Stomach (tissue), 9 donors: ENCODE data around the gene RFT1. TPM values are rescaled to one million over a fixed set of nuclear protein-coding genes. Genes with fewer than 3 reads are reported as not detected.

ENCODE experiments used
- DNase-seq, 2 donors: peaks; one replicate each; pipeline versions ENCODE4 v3.0.0 to v3.0.0-alpha.2; 2013 to 2019
- H3K27ac ChIP-seq, 5 donors: fragments of 200-600 bp in 4 of 5; sonication (generic) in 4 of 5; one replicate each; pipeline ENCODE4 v1.5.1; 2013 to 2019; ENCODE audit warnings: mild to moderate bottlenecking in 1 of 5, moderate library complexity in 1 of 5
- H3K27me3 ChIP-seq, 3 donors: fragments of 200-600 bp; sonication (generic); one replicate each; pipeline ENCODE4 v1.5.1; 2017 to 2019; ENCODE audit warnings: mixed run types in 1 of 3
- H3K36me3 ChIP-seq, 4 donors: fragments of 200-600 bp; sonication (generic); 1 replicate in 3 of 4; 2 replicates in 1 of 4; pipeline ENCODE4 v1.5.1; 2016 to 2019
- H3K4me1 ChIP-seq, 4 donors: fragments of 200-600 bp; sonication (generic); one replicate each; pipeline ENCODE4 v1.5.1; 2016 to 2019
- H3K4me3 ChIP-seq, 4 donors: fragments of 200-600 bp; sonication (generic) in 3 of 4; one replicate each; pipeline ENCODE4 v1.5.1; 2016 to 2019; ENCODE audit warnings: mild to moderate bottlenecking in 1 of 4
- H3K9me3 ChIP-seq, 4 donors: fragments of 200-600 bp; sonication (generic); one replicate each; pipeline ENCODE4 v1.5.1; 2016 to 2019
- CTCF ChIP-seq, 7 experiments: fragments of 450-650 bp in 4 of 7; fragments of 200-600 bp in 3 of 7; sonication (generic) in 3 of 7; IDR thresholded peaks; one replicate each; pipeline ENCODE4 v1.5.1; 2016 to 2019; ENCODE audit warnings: antibody characterized with exemption in 7 of 7, control low read depth in 2 of 7, mild to moderate bottlenecking in 1 of 7
- EP300 ChIP-seq: sonication (generic); formaldehyde crosslinking; IDR thresholded peaks from one replicate; pipeline ENCODE4 v1.6.1; 2017; ENCODE audit warnings: antibody characterized with exemption
- POLR2A ChIP-seq, 4 donors: fragments of 450-650 bp; IDR thresholded peaks; one replicate each; pipeline ENCODE4 v1.6.1; 2016; ENCODE audit warnings: antibody characterized with exemption in 4 of 4, control low read depth in 2 of 4, mild to moderate bottlenecking in 1 of 4, moderate library complexity in 1 of 4
- POLR2AphosphoS5 ChIP-seq, 3 donors: sonication (generic); formaldehyde crosslinking; IDR thresholded peaks; one replicate each; pipeline ENCODE4 v1.6.1; 2016; ENCODE audit warnings: antibody characterized with exemption in 3 of 3
- WGBS, 5 donors: extraction: QIAGEN DNeasy Blood & Tissue Kit in 3 of 5; methylation state at CpG; one replicate each; pipeline versions ENCODE4 v1.1.5 to v1.1.7; 2013 to 2018; 5-methylcytosine and 5-hydroxymethylcytosine counted together
- intact Hi-C: fragments of 100-400 bp; cut with DNase I; formaldehyde crosslinking; loops from one replicate; pipeline ENCODE4 v1.15.1; 2023; ENCODE audit warnings: low total_unique reads
- polyA plus RNA-seq, 3 donors: library from polyadenylated mRNA; stranded (reverse); fragments of 200-250 nt; gene quantifications; one replicate each; pipeline ENCODE4 v1.2.3, GENCODE V29; 2013
- total RNA-seq, 5 donors: library from RNA; depleted of rRNA; stranded (reverse); fragments of >200 nt; gene quantifications; one replicate each; pipeline versions ENCODE4 v1.1.0 to v1.2.3, GENCODE V29; 2014 to 2016
- donor health status: healthy with polysubstance abuse.
- donor health status: Bipolar disorder and iron deficiency.
- donor health status: healthy.

RFT1 gene
- total and polyA plus RNA-seq, 8 donors = 3.3 to 16.8 (median 7.6) TPM; not detected in 1

GRCh38 chr3:53114011-53114400, 16.2 kb downstream of the RFT1 start:
- Histone ChIP-seq H3K9me3 (no peaks in the 10 kb centered on the region), H3K4me1 (peaks cover 6 to 61% (median 28%) of the 10 kb centered on the region in 4 donors), H3K27ac (peak overlapping the region in 4 of 5 donors; percentile 35 to 75 (median 52)), H3K36me3 (peaks cover 32 to 70% (median 68%) of the 10 kb centered on the region in 4 donors), H3K27me3 (no peaks in the 10 kb centered on the region), H3K4me3 (no peak overlapping the region)
- intact Hi-C loops = no loop called here
- 7 to 11% (median 9%) methylated on average over 5 of the region's 5 CpGs for WGBS, 5 donors
- peak; percentile 86 to 94 for DNase-seq
- TF ChIP-seq EP300 (no peak), POLR2AphosphoS5 (IDR thresholded peaks at IDR 0.05) (peak in 1 of 3 donors; percentile 72), CTCF (IDR thresholded peaks at IDR 0.05) (peak in 6 of 7 experiments; percentile 34 to 96 (median 94))

- H3K4me1 ChIP-seq = peaks cover 6 to 62% (median 29%) of the 10 kb centered on the region in 4 donors
- 71 to 100% (median 90%) methylated on average over 1 of the region's 1 CpG for WGBS, 5 donors
- DNase-seq = peak in 1 of 2 donors; percentile 62
- H3K27me3 ChIP-seq = no peaks in the 10 kb centered on the region
- no peaks in the 10 kb centered on the region for H3K9me3 ChIP-seq
- peaks cover 30 to 70% (median 68%) of the 10 kb centered on the region in 4 donors for H3K36me3 ChIP-seq
- H3K27ac ChIP-seq = peak overlapping the region in 3 of 5 donors; percentile 52 to 75 (median 52)
- no peak overlapping the region for H3K4me3 ChIP-seq
- intact Hi-C loops = loop anchor here (2.0 kb wide), 1 partner anchor 83 kb away; no protein-coding TSS in a partner anchor
- TF ChIP-seq POLR2A (IDR thresholded peaks at IDR 0.05) (no peak), POLR2AphosphoS5 (IDR thresholded peaks at IDR 0.05) (no peak), CTCF (IDR thresholded peaks at IDR 0.05) (no peak), EP300 (no peak)
These were observed 16.8 kb downstream of the RFT1 start for GRCh38 chr3:53113293-53114010.

GRCh38 chr3:53111822-53112221, 18.4 kb downstream of the RFT1 start:
- H3K27me3 ChIP-seq = no peaks in the 10 kb centered on the region
- 66 to 82% (median 75%) methylated on average over 3 of the region's 3 CpGs for WGBS, 5 donors
- H3K9me3 ChIP-seq = no peaks in the 10 kb centered on the region
- H3K36me3 ChIP-seq = peaks cover 14 to 68% (median 64%) of the 10 kb centered on the region in 4 donors
- no peak for TF ChIP-seq CTCF (IDR thresholded peaks at IDR 0.05)
- TF ChIP-seq EP300 = no peak
- no peak for TF ChIP-seq POLR2A (IDR thresholded peaks at IDR 0.05)
- no peak for TF ChIP-seq POLR2AphosphoS5 (IDR thresholded peaks at IDR 0.05)
- peak overlapping the region in 2 of 5 donors; percentile 23 to 75 for H3K27ac ChIP-seq
- no peak overlapping the region for H3K4me3 ChIP-seq
- intact Hi-C loops = loop anchor here (2.0 kb wide), 1 partner anchor 85 kb away; no protein-coding TSS in a partner anchor
- peaks cover 6 to 58% (median 27%) of the 10 kb centered on the region in 4 donors for H3K4me1 ChIP-seq
- peak in 1 of 2 donors; percentile 57 for DNase-seq

GRCh38 chr3:53109891-53110771, 20.1 kb downstream of the RFT1 start:
- Histone ChIP-seq H3K9me3 (no peaks in the 10 kb centered on the region), H3K36me3 (peaks cover 12 to 68% (median 65%) of the 10 kb centered on the region in 4 donors), H3K4me3 (no peak overlapping the region), H3K27me3 (no peaks in the 10 kb centered on the region), H3K4me1 (peaks cover 6 to 55% (median 24%) of the 10 kb centered on the region in 4 donors), H3K27ac (peak overlapping the region in 4 of 5 donors; percentile 46 to 75 (median 58))
- intact Hi-C loops = no loop called here
- peak in 2 of 3 donors; percentile 24 to 40 for TF ChIP-seq POLR2AphosphoS5 (IDR thresholded peaks at IDR 0.05)
- no peak for TF ChIP-seq EP300
- TF ChIP-seq CTCF (IDR thresholded peaks at IDR 0.05) = peak in 4 of 7 experiments; percentile 20 to 46 (median 34)
- TF ChIP-seq POLR2A (IDR thresholded peaks at IDR 0.05) = no peak
- peak; percentile 45 to 89 for DNase-seq
- 38 to 55% (median 46%) methylated on average over 12 of the region's 12 CpGs for WGBS, 5 donors
